Measurements from ENCODE around the gene RNH1.

- TF ChIP-seq CTCF (IDR thresholded peaks at IDR 0.05) (no peak), FOXJ3 (CRISPR knock-in tag; IDR thresholded peaks at IDR 0.05; ENCODE audit: borderline replicate concordance) (no peak), USF1 (CRISPR knock-in tag; IDR thresholded peaks at IDR 0.05) (no peak), IRF2 (CRISPR knock-in tag; IDR thresholded peaks at IDR 0.05; ENCODE audit: borderline replicate concordance, low read depth) (no peak), SP1 (CRISPR knock-in tag; conservative IDR thresholded peaks at IDR 0.05) (no peak), ZNF671 (CRISPR knock-in tag; IDR thresholded peaks at IDR 0.05) (no peak)
Observed at GRCh38 chr11:551596-551995, 44.6 kb upstream of the RNH1 start.
